Measurements from ENCODE around the gene PDE8B.

GRCh38 chr5:77177576-77177975 lies 32.9 kb upstream of the PDE8B start:
- TF ChIP-seq EP300 (IDR thresholded peaks at IDR 0.05; ENCODE audit: borderline replicate concordance) (no peak), TEAD4 (IDR thresholded peaks at IDR 0.05) (no peak), CREB1 (IDR thresholded peaks at IDR 0.05; ENCODE audit: low read depth) (no peak), USF1 (IDR thresholded peaks at IDR 0.05) (no peak), YY1 (IDR thresholded peaks at IDR 0.05; ENCODE audit: low read depth) (no peak)

Data from Ishikawa (cell line).